HepG2 (cell line): Measurements from ENCODE around the gene RABL6. TPM values are rescaled to one million over a fixed set of nuclear protein-coding genes. Genes with fewer than 3 reads are reported as not detected.

Source experiments
- CENPT ChIP-seq: sonication (generic); formaldehyde crosslinking; IDR thresholded peaks from 2 replicates; pipeline ENCODE4 v1.8.0; 2022; ENCODE audit warnings: low read depth, mild to moderate bottlenecking, moderate library complexity, missing genetic modification reagents
- DBP ChIP-seq: sonication (generic); formaldehyde crosslinking; IDR thresholded peaks from 2 replicates; pipeline ENCODE4 v1.4.0; 2020; ENCODE audit warnings: missing genetic modification reagents; ENCODE audit errors: not compliant biosample characterization
- ERF ChIP-seq: IDR thresholded peaks from 2 replicates; pipeline ENCODE4 v1.6.1; 2018; ENCODE audit warnings: missing biosample characterization, missing genetic modification reagents
- FOSL2 ChIP-seq: sonication (generic); formaldehyde crosslinking; IDR thresholded peaks from 2 replicates; pipeline ENCODE4 v1.4.0; 2020; ENCODE audit warnings: missing genetic modification reagents
- KAT7 ChIP-seq: IDR thresholded peaks from 2 replicates; pipeline ENCODE4 v1.6.1; 2018; ENCODE audit warnings: borderline replicate concordance, missing compliant biosample characterization
- MYPOP ChIP-seq: sonication (generic); formaldehyde crosslinking; IDR thresholded peaks from 2 replicates; pipeline ENCODE4 v1.8.1; 2023; ENCODE audit warnings: mild to moderate bottlenecking, moderate library complexity, missing genetic modification reagents
- NFIB ChIP-seq: sonication (generic); formaldehyde crosslinking; IDR thresholded peaks from 2 replicates; pipeline ENCODE4 v1.9.0; 2021; ENCODE audit warnings: missing genetic modification reagents, mild to moderate bottlenecking, borderline replicate concordance
- NFYC ChIP-seq: IDR thresholded peaks from 2 replicates; pipeline ENCODE4 v1.6.1; 2016; ENCODE audit warnings: missing genetic modification reagents, missing compliant biosample characterization
- NR2C2 ChIP-seq: sonication (generic); formaldehyde crosslinking; IDR thresholded peaks from 2 replicates; pipeline ENCODE4 v1.4.0; 2020; ENCODE audit warnings: missing genetic modification reagents, mild to moderate bottlenecking, moderate library complexity, borderline replicate concordance
- PHF20 ChIP-seq: sonication (generic); formaldehyde crosslinking; IDR thresholded peaks from 2 replicates; pipeline ENCODE4 v1.5.0; 2020; ENCODE audit warnings: mild to moderate bottlenecking, missing genetic modification reagents
- POLR2A ChIP-seq, 2 experiments: IDR thresholded peaks; 2 replicates each; pipeline ENCODE4 v1.6.1; 2011; ENCODE audit warnings: low read depth in 2 of 2, low read length in 2 of 2, mild to moderate bottlenecking in 1 of 2, moderate library complexity in 1 of 2; ENCODE audit not compliant: insufficient read depth in 1 of 2
- POLR2AphosphoS5 ChIP-seq: IDR thresholded peaks from 2 replicates; pipeline ENCODE4 v1.6.1; 2012; ENCODE audit warnings: low read depth, low read length
- RAD51 ChIP-seq: fragments of 450-650 bp; IDR thresholded peaks from 2 replicates; pipeline ENCODE4 v1.6.1; 2016; ENCODE audit warnings: borderline replicate concordance
- TBX3 ChIP-seq: fragments of 450-650 bp; IDR thresholded peaks from 2 replicates; pipeline ENCODE4 v1.6.1; 2017; ENCODE audit warnings: antibody characterized with exemption, mild to moderate bottlenecking, inconsistent platforms, borderline replicate concordance
- THYN1 ChIP-seq: sonication (generic); formaldehyde crosslinking; IDR thresholded peaks from 2 replicates; pipeline ENCODE4 v1.8.1; 2023; ENCODE audit warnings: low read depth, mild to moderate bottlenecking, moderate library complexity, missing genetic modification reagents, borderline replicate concordance
- ZNF12 ChIP-seq: sonication (generic); formaldehyde crosslinking; IDR thresholded peaks from 2 replicates; pipeline ENCODE4 v1.5.0; 2020; ENCODE audit warnings: missing genetic modification reagents
- ZNF160 ChIP-seq: sonication (generic); formaldehyde crosslinking; IDR thresholded peaks from 2 replicates; pipeline ENCODE4 v1.8.0; 2022; ENCODE audit warnings: mild to moderate bottlenecking, inconsistent platforms, missing genetic modification reagents
- ZNF17 ChIP-seq: sonication (generic); formaldehyde crosslinking; IDR thresholded peaks from 2 replicates; pipeline ENCODE4 v1.5.0; 2020; ENCODE audit warnings: mild to moderate bottlenecking, missing genetic modification reagents
- ZNF30 ChIP-seq: sonication (generic); formaldehyde crosslinking; IDR thresholded peaks from 2 replicates; pipeline ENCODE4 v1.5.0; 2020; ENCODE audit warnings: mild to moderate bottlenecking, missing genetic modification reagents
- ZNF460 ChIP-seq: sonication (generic); formaldehyde crosslinking; IDR thresholded peaks from 2 replicates; pipeline ENCODE4 v1.5.1; 2020; ENCODE audit warnings: missing genetic modification reagents, mild to moderate bottlenecking, borderline replicate concordance
- ZNF550 ChIP-seq: sonication (generic); formaldehyde crosslinking; IDR thresholded peaks from 2 replicates; pipeline ENCODE4 v1.4.0; 2020; ENCODE audit warnings: mild to moderate bottlenecking, missing genetic modification reagents, borderline replicate concordance
- ZNF570 ChIP-seq: sonication (generic); formaldehyde crosslinking; IDR thresholded peaks from 2 replicates; pipeline ENCODE4 v1.4.0; 2020; ENCODE audit warnings: mild to moderate bottlenecking, missing genetic modification reagents, borderline replicate concordance
- ZNF768 ChIP-seq: sonication (generic); formaldehyde crosslinking; IDR thresholded peaks from 2 replicates; pipeline ENCODE4 v1.4.0; 2020; ENCODE audit warnings: missing genetic modification reagents
- ZNF792 ChIP-seq: IDR thresholded peaks from 2 replicates; pipeline ENCODE4 v1.6.1; 2016
- polyA plus RNA-seq, 8 experiments: library from polyadenylated mRNA; depleted of rRNA in 3 of 8; stranded (reverse) in 7 of 8; unstranded in 1 of 8; fragments of >200 nt; fragmentation: Illumina TruSeq in 4 of 8; extraction: Trizol in 4 of 8; gene quantifications; 2 replicates each; pipeline versions ENCODE4 v1.2.1 to v1.2.3, GENCODE V29; 2011 to 2016; ENCODE audit warnings: low read depth in 4 of 8, missing spikeins in 1 of 8, mixed read lengths in 1 of 8; ENCODE audit not compliant: insufficient read depth in 1 of 8
- total RNA-seq, 5 experiments: library from RNA; depleted of rRNA; stranded (reverse); fragments of >200 nt; fragmentation: Illumina TruSeq; extraction: Trizol; gene quantifications; 2 replicates each; pipeline ENCODE4 v1.2.3, GENCODE V29; 2016; ENCODE audit warnings: low read depth in 1 of 5
- TF ChIP-seq, protein P1 (sequence below): IDR thresholded peaks from 2 replicates; pipeline ENCODE4 v1.6.1; 2016; ENCODE audit warnings: low read depth, borderline replicate concordance
- TF ChIP-seq, protein P2 (sequence below): sonication (generic); formaldehyde crosslinking; IDR thresholded peaks from 2 replicates; pipeline ENCODE4 v1.4.0; 2020; ENCODE audit warnings: missing genetic modification reagents, borderline replicate concordance

Gene RABL6
- total and polyA plus RNA-seq, 2 of the 13 experiments (the other 11 are each of a cell fraction or from before 2014, with no cell fraction given) = 81.5 to 125 TPM

GRCh38 chr9:136799079-136799853 lies 8.5 kb upstream of the RABL6 start (continued):
- TF ChIP-seq RAD51 = no peak
- no peak for TF ChIP-seq ZNF792 (CRISPR knock-in tag)
- no peak for TF ChIP-seq ZNF17 (CRISPR knock-in tag)
- no peak for TF ChIP-seq DBP (CRISPR knock-in tag)
- TF ChIP-seq NFYC = no peak
- TF ChIP-seq ZNF570 (CRISPR knock-in tag) = no peak
- no peak for TF ChIP-seq THYN1
- TF ChIP-seq, protein P1, sequence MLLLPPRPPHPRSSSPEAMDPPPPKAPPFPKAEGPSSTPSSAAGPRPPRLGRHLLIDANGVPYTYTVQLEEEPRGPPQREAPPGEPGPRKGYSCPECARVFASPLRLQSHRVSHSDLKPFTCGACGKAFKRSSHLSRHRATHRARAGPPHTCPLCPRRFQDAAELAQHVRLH (CRISPR knock-in tag) = no peak; the same call in 1 of the 2 replicates
- TF ChIP-seq, protein P2, sequence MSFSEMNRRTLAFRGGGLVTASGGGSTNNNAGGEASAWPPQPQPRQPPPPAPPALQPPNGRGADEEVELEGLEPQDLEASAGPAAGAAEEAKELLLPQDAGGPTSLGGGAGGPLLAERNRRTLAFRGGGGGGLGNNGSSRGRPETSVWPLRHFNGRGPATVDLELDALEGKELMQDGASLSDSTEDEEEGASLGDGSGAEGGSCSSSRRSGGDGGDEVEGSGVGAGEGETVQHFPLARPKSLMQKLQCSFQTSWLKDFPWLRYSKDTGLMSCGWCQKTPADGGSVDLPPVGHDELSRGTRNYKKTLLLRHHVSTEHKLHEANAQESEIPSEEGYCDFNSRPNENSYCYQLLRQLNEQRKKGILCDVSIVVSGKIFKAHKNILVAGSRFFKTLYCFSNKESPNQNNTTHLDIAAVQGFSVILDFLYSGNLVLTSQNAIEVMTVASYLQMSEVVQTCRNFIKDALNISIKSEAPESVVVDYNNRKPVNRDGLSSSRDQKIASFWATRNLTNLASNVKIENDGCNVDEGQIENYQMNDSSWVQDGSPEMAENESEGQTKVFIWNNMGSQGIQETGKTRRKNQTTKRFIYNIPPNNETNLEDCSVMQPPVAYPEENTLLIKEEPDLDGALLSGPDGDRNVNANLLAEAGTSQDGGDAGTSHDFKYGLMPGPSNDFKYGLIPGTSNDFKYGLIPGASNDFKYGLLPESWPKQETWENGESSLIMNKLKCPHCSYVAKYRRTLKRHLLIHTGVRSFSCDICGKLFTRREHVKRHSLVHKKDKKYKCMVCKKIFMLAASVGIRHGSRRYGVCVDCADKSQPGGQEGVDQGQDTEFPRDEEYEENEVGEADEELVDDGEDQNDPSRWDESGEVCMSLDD (CRISPR knock-in tag) = no peak; the same call in 1 of the 2 replicates
- peak; percentile 22; the same call in 1 of the 2 replicates for TF ChIP-seq ZNF768 (CRISPR knock-in tag)
- no peak for TF ChIP-seq KAT7 (CRISPR knock-in tag)
- TF ChIP-seq POLR2AphosphoS5 = peak; percentile 78
- no peak for TF ChIP-seq ZNF460
- no peak; the same call in 1 of the 2 replicates for TF ChIP-seq PHF20
- no peak for TF ChIP-seq POLR2A (IDR thresholded peaks at IDR 0.05; ENCODE audit: insufficient read depth in 1 of 2, low read depth in 2 of 2, low read length in 2 of 2)
- TF ChIP-seq ERF (CRISPR knock-in tag) = peak; percentile 97
- no peak for TF ChIP-seq TBX3
- no peak; the same call in 1 of the 2 replicates for TF ChIP-seq MYPOP (CRISPR knock-in tag)
- TF ChIP-seq FOSL2 = peak; percentile 26; the same call in 1 of the 2 replicates
- no peak for TF ChIP-seq ZNF30 (CRISPR knock-in tag)
- TF ChIP-seq NR2C2 (CRISPR knock-in tag) = peak; percentile 30; the same call in 1 of the 2 replicates
- no peak for TF ChIP-seq CENPT (CRISPR knock-in tag)
- peak; percentile 58; the same call in 1 of the 2 replicates for TF ChIP-seq ZNF160 (CRISPR knock-in tag)
- TF ChIP-seq ZNF550 (CRISPR knock-in tag) = no peak
- TF ChIP-seq NFIB = peak; percentile 79; the same call in 1 of the 2 replicates
- TF ChIP-seq ZNF12 (CRISPR knock-in tag) = no peak
